Activated CD8-positive, alpha-beta memory T cell treated with anti-CD3 and anti-CD28 coated beads for 24 hours (primary cell): Measurements from ENCODE around the gene DIRAS1.
"Not testable (repeated sequence)": the region's sequence is repeated elsewhere in the genome, so short reads cannot be mapped to it uniquely, and the experiment has no call there.

ENCODE experiments used
- DNase-seq: peaks from one replicate; pipeline ENCODE4 v3.0.0-alpha.2; 2020

DIRAS1 gene

GRCh38 chr19:2668175-2668763, 52.9 kb downstream of the DIRAS1 start:
- DNase-seq: no peak

GRCh38 chr19:2667349-2667748, 53.8 kb downstream of the DIRAS1 start:
- not testable (repeated sequence) for DNase-seq

- no peak for DNase-seq
These were observed 54.7 kb downstream of the DIRAS1 start for GRCh38 chr19:2666344-2666994.

- no peak for DNase-seq
These were observed 56.1 kb downstream of the DIRAS1 start for GRCh38 chr19:2665103-2665502.
